Heart left ventricle (tissue), 13 donors: ENCODE data around the gene FAM83G.
"Not testable (repeated sequence)": the region's sequence is repeated elsewhere in the genome, so short reads cannot be mapped to it uniquely, and the experiment has no call there.

ENCODE experiments used
- CTCF ChIP-seq, 12 donors: fragments of 200-600 bp; sonication (generic) in 4 of 12; IDR thresholded peaks; one replicate each; pipeline versions ENCODE4 v1.5.0 to v1.8.0; 2018 to 2022; ENCODE audit warnings: antibody characterized with exemption in 12 of 12, mild to moderate bottlenecking in 5 of 12
- POLR2A ChIP-seq, 2 donors: fragments of 450-650 bp; IDR thresholded peaks; one replicate each; pipeline ENCODE4 v1.6.1; 2017; ENCODE audit warnings: antibody characterized with exemption in 2 of 2, mild to moderate bottlenecking in 2 of 2, moderate library complexity in 2 of 2
- donor health status: ischemic (EF 13 %, LVEDD 7.1; RV severe dilation, severe dysfunction).
- donor health status: DM: no; HTN: yes; CAD: no.
- donor health status: DM: no; HTN: no; CAD: no.
- donor health status: ischemic (EF 25% LVEDD 6.9; RV normal size, moderate dysfunction).
- donor health status: ischemic (EF 25% LVEDD 5.7; RV mildly dilated, moderate dysfunction).
- donor health status: ischemic (EF 35%, LVEDD 5.7; RV mildly dilated, moderate dysfunction).
- donor health status: nonischemic (EF 11% LVEDD 7.7; RV severe dilation, severe dysfunction).
- donor health status: DM: yes; HTN: yes; CAD: no.
- donor health status: PGD.
- donor health status: ischemic (EF 29% LVEDD 5.4; RV normal size, mild dysfunction).
- donor health status: nonischemic (EF 23%, LVEDD 6.1; RV moderate dilation, normal function).

GRCh38 chr17:19021011-19021621 is 16.6 kb upstream of the FAM83G start:
- not testable (repeated sequence) for TF ChIP-seq CTCF, POLR2A (IDR thresholded peaks at IDR 0.05)
